Lower leg skin (tissue), 3 donors: ENCODE measurements around the gene PLEKHN1.

Experiments
- POLR2A ChIP-seq, 2 donors: fragments of 450-650 bp; IDR thresholded peaks; one replicate each; pipeline ENCODE4 v1.6.1; 2016 to 2017; ENCODE audit warnings: antibody characterized with exemption in 2 of 2, mild to moderate bottlenecking in 1 of 2, moderate library complexity in 1 of 2
- TF ChIP-seq, protein P1 (sequence below), 3 donors: fragments of 450-650 bp; IDR thresholded peaks; one replicate each; pipeline ENCODE4 v1.5.1; 2016; ENCODE audit warnings: antibody characterized with exemption in 3 of 3, mild to moderate bottlenecking in 3 of 3, moderate library complexity in 2 of 3

DNA sequence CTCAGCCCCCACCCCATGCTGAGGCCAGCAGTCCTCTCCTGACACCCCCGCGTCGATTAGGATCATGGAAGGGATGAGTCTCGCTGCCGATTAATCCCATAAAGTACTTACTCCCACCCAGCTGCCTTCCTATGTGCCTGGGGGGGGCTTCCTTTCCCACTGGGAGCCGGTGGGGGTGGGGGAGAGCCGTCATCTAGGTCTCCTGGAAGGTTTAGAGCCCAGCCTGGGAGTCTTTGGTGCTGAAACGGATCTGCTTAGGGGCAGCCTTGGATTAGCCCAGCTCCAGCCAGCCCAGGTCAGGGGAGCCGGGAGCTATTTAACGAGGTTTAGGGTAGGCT lies 32.7 kb upstream of the PLEKHN1 start:
- TF ChIP-seq POLR2A (IDR thresholded peaks at IDR 0.05), result no peak
- TF ChIP-seq, protein P1, sequence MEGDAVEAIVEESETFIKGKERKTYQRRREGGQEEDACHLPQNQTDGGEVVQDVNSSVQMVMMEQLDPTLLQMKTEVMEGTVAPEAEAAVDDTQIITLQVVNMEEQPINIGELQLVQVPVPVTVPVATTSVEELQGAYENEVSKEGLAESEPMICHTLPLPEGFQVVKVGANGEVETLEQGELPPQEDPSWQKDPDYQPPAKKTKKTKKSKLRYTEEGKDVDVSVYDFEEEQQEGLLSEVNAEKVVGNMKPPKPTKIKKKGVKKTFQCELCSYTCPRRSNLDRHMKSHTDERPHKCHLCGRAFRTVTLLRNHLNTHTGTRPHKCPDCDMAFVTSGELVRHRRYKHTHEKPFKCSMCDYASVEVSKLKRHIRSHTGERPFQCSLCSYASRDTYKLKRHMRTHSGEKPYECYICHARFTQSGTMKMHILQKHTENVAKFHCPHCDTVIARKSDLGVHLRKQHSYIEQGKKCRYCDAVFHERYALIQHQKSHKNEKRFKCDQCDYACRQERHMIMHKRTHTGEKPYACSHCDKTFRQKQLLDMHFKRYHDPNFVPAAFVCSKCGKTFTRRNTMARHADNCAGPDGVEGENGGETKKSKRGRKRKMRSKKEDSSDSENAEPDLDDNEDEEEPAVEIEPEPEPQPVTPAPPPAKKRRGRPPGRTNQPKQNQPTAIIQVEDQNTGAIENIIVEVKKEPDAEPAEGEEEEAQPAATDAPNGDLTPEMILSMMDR (IDR thresholded peaks at IDR 0.05), result no peak
